ENCODE measurements around the gene UBC. TPM values are rescaled to one million over a fixed set of nuclear protein-coding genes. Genes with fewer than 3 reads are reported as not detected.

Gene UBC
- total RNA-seq, 4 donors from 2014 or later, result 930 to 1,581 (median 1,433) TPM

- TF ChIP-seq CTCF (IDR thresholded peaks at IDR 0.05; ENCODE audit: low read depth), result no peak
These were observed 26.1 kb upstream of the UBC start for GRCh38 chr12:124940393-124941169.

GRCh38 chr12:124940143-124940392 is 25.6 kb upstream of the UBC start:
- TF ChIP-seq CTCF (IDR thresholded peaks at IDR 0.05; ENCODE audit: low read depth), result no peak

DNA sequence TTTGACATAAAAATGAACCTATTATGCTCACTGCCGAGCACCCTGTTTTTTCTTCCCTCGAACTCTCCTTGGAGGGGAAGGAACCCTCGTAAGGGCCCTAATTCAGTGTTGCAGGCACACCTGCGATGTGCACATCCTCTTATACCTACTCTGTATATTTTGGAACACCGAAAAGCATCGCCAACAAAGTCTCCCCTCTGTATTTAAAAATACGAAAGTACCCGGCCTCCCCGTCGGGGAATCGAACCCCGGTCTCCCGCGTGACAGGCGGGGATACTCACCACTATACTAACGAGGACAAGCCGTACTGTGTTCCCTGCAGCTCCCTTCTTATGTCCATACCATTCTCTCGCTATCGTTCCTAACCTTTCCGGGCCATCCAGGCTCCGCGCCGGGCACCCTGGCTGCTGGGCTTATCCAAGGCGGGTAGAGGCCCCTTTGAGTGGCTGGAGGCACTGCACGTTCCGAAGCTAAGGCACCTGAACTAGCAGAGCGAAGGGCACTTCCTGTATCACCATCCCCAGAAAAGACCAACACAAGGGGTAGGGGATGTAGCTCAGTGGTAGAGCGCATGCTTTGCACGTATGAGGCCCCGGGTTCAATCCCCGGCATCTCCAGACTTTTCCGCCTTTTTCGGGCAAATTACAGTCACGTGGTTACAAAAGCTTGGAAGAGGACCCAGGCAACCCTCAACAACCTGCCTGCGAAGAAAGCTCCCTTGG is 25.1 kb upstream of the UBC start:
- no peak for TF ChIP-seq CTCF (IDR thresholded peaks at IDR 0.05; ENCODE audit: low read depth)

- TF ChIP-seq CTCF (IDR thresholded peaks at IDR 0.05; ENCODE audit: low read depth), result no peak
These were observed 24.6 kb upstream of the UBC start for GRCh38 chr12:124939079-124939420.

DNA sequence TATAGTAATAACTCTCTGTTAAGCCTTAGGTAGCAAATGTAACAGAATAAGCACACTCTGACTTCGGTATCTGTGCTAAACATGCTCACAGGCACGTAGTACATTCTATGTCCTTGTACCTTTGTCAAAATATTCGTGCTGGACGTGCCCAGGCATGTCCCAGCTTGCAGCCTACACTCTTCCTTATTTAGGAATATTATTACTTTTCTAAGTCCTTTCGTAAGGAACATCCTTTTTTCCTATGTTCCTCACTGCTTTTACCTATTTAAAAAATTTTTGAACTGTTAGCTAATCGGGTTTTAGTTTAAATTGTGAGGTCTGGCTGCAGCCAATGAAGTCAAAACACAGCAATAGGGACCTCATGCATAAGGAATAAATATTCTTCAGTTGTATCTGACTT is 24.1 kb upstream of the UBC start:
- TF ChIP-seq CTCF (IDR thresholded peaks at IDR 0.05; ENCODE audit: low read depth), result no peak

GRCh38 chr12:124938108-124938507 is 23.7 kb upstream of the UBC start:
- TF ChIP-seq CTCF (IDR thresholded peaks at IDR 0.05; ENCODE audit: low read depth), result no peak

- TF ChIP-seq CTCF (IDR thresholded peaks at IDR 0.05; ENCODE audit: low read depth), result no peak
These were observed 16.1 kb upstream of the UBC start for GRCh38 chr12:124930586-124930985.
